Measurements from ENCODE around the gene NEURL1.
A peak's percentile ranks its signal among the peaks of the same experiment; 100 is the strongest.
"Not testable (repeated sequence)": the region's sequence is repeated elsewhere in the genome, so short reads cannot be mapped to it uniquely, and the experiment has no call there.

Gene NEURL1

GRCh38 chr10:103629581-103629980 lies 136.1 kb downstream of the NEURL1 start:
- Histone ChIP-seq H3K27me3 (ENCODE audit: control insufficient read depth in 1 of 2, insufficient read depth in 2 of 2, low read length in 2 of 2) (no peaks in the 10 kb centered on the region), H3K9me3 (ENCODE audit: low read length) (no peaks in the 10 kb centered on the region), H3K36me3 (ENCODE audit: insufficient read depth, low read length) (peaks cover 54% of the 10 kb centered on the region), H3K27ac (ENCODE audit: low read depth, low read length) (no peak overlapping the region), H3K9ac (ENCODE audit: low read length) (no peak overlapping the region), H3K4me1 (ENCODE audit: insufficient read depth, low read length) (peaks cover 11% of the 10 kb centered on the region), H3K4me3 (ENCODE audit: low read depth in 1 of 2, low read length in 2 of 2) (no peak overlapping the region)

GRCh38 chr10:103630156-103630555 lies 136.7 kb downstream of the NEURL1 start:
- Histone ChIP-seq H3K9ac (ENCODE audit: low read length) (no peak overlapping the region), H3K36me3 (ENCODE audit: insufficient read depth, low read length) (peaks cover 50% of the 10 kb centered on the region), H3K4me3 (ENCODE audit: low read depth in 1 of 2, low read length in 2 of 2) (no peak overlapping the region), H3K9me3 (ENCODE audit: low read length) (no peaks in the 10 kb centered on the region), H3K27ac (ENCODE audit: low read depth, low read length) (no peak overlapping the region), H3K27me3 (ENCODE audit: control insufficient read depth in 1 of 2, insufficient read depth in 2 of 2, low read length in 2 of 2) (no peaks in the 10 kb centered on the region), H3K4me1 (ENCODE audit: insufficient read depth, low read length) (peaks cover 13% of the 10 kb centered on the region)

GRCh38 chr10:103632247-103632642 lies 138.7 kb downstream of the NEURL1 start:
- no peak overlapping the region for H3K27ac ChIP-seq (ENCODE audit: low read depth, low read length)
- H3K9ac ChIP-seq (ENCODE audit: low read length), result no peak overlapping the region
- H3K9me3 ChIP-seq (ENCODE audit: low read length), result no peaks in the 10 kb centered on the region
- no peaks in the 10 kb centered on the region for H3K27me3 ChIP-seq (ENCODE audit: control insufficient read depth in 1 of 2, insufficient read depth in 2 of 2, low read length in 2 of 2)
- H3K36me3 ChIP-seq (ENCODE audit: insufficient read depth, low read length), result peaks cover 31% of the 10 kb centered on the region
- H3K4me3 ChIP-seq (ENCODE audit: low read depth in 1 of 2, low read length in 2 of 2), result no peak overlapping the region
- peaks cover 32% of the 10 kb centered on the region for H3K4me1 ChIP-seq (ENCODE audit: insufficient read depth, low read length)

DNA sequence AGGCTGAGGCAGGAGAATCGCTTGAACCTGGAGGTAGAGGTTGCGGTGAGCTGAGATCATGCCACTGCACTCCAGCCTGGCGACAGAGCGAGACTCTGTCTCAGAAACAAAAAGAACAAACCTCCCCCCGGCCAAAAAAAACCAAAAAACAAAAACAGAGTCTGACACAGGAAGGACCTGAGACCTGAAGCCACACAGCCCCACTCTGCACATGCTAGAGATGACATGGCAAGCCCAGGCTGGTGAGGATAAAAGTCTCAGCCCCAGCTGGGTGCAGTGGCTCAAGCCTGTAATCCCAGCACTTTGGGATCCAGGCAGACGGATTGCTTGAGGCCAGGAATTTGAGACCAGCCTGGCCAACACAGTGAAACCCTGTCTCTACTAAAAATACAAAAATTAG lies 139.4 kb downstream of the NEURL1 start:
- not testable (repeated sequence) for H3K27me3 ChIP-seq (ENCODE audit: control insufficient read depth in 1 of 2, insufficient read depth in 2 of 2, low read length in 2 of 2); H3K4me3 ChIP-seq (ENCODE audit: low read depth in 1 of 2, low read length in 2 of 2); H3K27ac ChIP-seq (ENCODE audit: low read depth, low read length); H3K9me3 ChIP-seq (ENCODE audit: low read length); H3K9ac ChIP-seq (ENCODE audit: low read length)
- Histone ChIP-seq H3K36me3 (ENCODE audit: insufficient read depth, low read length) (peaks cover 26% of the 10 kb centered on the region), H3K4me1 (ENCODE audit: insufficient read depth, low read length) (peaks cover 38% of the 10 kb centered on the region)

DNA sequence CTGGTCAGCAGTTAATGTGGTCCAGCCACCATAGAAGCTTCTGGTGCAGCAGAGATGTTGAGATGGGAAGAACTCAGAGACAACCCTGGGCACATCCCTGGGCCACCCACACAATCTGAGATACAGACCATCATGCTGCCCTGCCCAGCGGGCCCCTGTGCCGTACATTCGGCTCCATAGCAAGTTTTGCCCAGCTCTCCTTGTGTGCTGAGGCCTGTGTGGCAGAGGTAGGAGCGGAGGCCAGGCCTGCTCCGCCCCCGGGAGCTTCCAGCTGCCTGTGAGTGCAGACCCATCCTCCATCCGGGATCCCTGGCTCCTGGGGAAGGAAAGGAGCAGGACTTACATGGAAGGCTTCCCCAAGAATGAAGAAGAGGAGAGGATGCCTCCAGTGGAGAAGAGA lies 140.3 kb downstream of the NEURL1 start:
- Histone ChIP-seq H3K4me3 (ENCODE audit: low read depth in 1 of 2, low read length in 2 of 2) (no peak overlapping the region), H3K4me1 (ENCODE audit: insufficient read depth, low read length) (peaks cover 48% of the 10 kb centered on the region), H3K27me3 (ENCODE audit: control insufficient read depth in 1 of 2, insufficient read depth in 2 of 2, low read length in 2 of 2) (no peaks in the 10 kb centered on the region), H3K9ac (ENCODE audit: low read length) (no peak overlapping the region), H3K36me3 (ENCODE audit: insufficient read depth, low read length) (peaks cover 17% of the 10 kb centered on the region), H3K9me3 (ENCODE audit: low read length) (no peaks in the 10 kb centered on the region), H3K27ac (ENCODE audit: low read depth, low read length) (no peak overlapping the region)

- Histone ChIP-seq H3K4me3 (ENCODE audit: low read depth in 1 of 2, low read length in 2 of 2) (no peak overlapping the region), H3K9ac (ENCODE audit: low read length) (no peak overlapping the region), H3K4me1 (ENCODE audit: insufficient read depth, low read length) (peaks cover 43% of the 10 kb centered on the region), H3K9me3 (ENCODE audit: low read length) (no peaks in the 10 kb centered on the region), H3K27me3 (ENCODE audit: control insufficient read depth in 1 of 2, insufficient read depth in 2 of 2, low read length in 2 of 2) (no peaks in the 10 kb centered on the region), H3K36me3 (ENCODE audit: insufficient read depth, low read length) (peaks cover 14% of the 10 kb centered on the region), H3K27ac (ENCODE audit: low read depth, low read length) (no peak overlapping the region)
Observed at GRCh38 chr10:103635580-103635979, 142.1 kb downstream of the NEURL1 start.

DNA sequence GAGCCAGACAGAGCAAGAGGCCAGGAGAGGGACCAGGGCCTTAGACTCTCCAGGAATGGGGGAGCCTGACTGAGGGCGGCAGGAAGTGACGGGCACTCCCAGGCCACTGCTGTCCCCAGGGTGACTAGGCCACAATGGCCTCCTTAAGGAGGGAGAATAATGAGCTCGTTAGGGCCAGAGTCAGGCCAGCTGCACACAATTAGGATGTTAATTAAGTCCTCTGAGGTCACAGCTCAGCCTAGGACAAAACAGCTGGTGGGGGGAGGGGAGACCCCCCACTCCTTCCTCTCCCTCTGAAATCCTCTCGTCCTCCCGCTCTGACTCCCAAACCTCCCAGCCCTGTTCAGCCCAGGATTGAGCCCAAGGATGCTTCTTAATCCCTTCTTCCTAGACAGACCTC lies 143.0 kb downstream of the NEURL1 start:
- no peak overlapping the region for H3K4me3 ChIP-seq (ENCODE audit: low read depth in 1 of 2, low read length in 2 of 2)
- no peak overlapping the region for H3K27ac ChIP-seq (ENCODE audit: low read depth, low read length)
- H3K9me3 ChIP-seq (ENCODE audit: low read length), result no peaks in the 10 kb centered on the region
- H3K4me1 ChIP-seq (ENCODE audit: insufficient read depth, low read length), result peaks cover 52% of the 10 kb centered on the region
- H3K9ac ChIP-seq (ENCODE audit: low read length), result no peak overlapping the region
- no peaks in the 10 kb centered on the region for H3K27me3 ChIP-seq (ENCODE audit: control insufficient read depth in 1 of 2, insufficient read depth in 2 of 2, low read length in 2 of 2)
- peaks cover 18% of the 10 kb centered on the region for H3K36me3 ChIP-seq (ENCODE audit: insufficient read depth, low read length)

DNA sequence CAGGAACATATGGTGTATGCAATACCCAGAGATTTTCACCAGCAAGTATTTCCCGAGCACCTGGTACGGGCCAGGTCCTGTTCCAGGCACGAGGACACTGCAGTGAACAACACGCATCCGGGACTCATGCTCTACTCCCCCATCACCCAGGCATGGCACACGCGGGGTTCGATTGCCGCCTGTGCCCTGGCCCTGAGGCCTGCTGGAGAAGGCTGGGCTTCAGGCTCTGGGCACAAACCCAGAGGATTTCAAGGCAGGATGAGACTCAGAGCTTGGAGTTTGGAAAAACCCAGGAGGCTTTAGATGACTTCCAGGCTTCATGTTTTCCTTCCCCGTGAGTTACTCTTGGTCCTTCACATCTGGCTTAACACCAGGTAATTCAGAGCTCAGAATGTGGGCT lies 143.5 kb downstream of the NEURL1 start:
- no peaks in the 10 kb centered on the region for H3K9me3 ChIP-seq (ENCODE audit: low read length)
- H3K36me3 ChIP-seq (ENCODE audit: insufficient read depth, low read length), result peaks cover 15% of the 10 kb centered on the region
- no peaks in the 10 kb centered on the region for H3K27me3 ChIP-seq (ENCODE audit: control insufficient read depth in 1 of 2, insufficient read depth in 2 of 2, low read length in 2 of 2)
- H3K4me1 ChIP-seq (ENCODE audit: insufficient read depth, low read length), result peaks cover 53% of the 10 kb centered on the region
- H3K9ac ChIP-seq (ENCODE audit: low read length), result no peak overlapping the region
- no peak overlapping the region for H3K4me3 ChIP-seq (ENCODE audit: low read depth in 1 of 2, low read length in 2 of 2)
- H3K27ac ChIP-seq (ENCODE audit: low read depth, low read length), result peak overlapping the region; percentile 79

- no peak overlapping the region for H3K4me3 ChIP-seq (ENCODE audit: low read depth in 1 of 2, low read length in 2 of 2)
- peaks cover 20% of the 10 kb centered on the region for H3K36me3 ChIP-seq (ENCODE audit: insufficient read depth, low read length)
- no peaks in the 10 kb centered on the region for H3K27me3 ChIP-seq (ENCODE audit: control insufficient read depth in 1 of 2, insufficient read depth in 2 of 2, low read length in 2 of 2)
- H3K9ac ChIP-seq (ENCODE audit: low read length), result peak overlapping the region; percentile 30
- H3K9me3 ChIP-seq (ENCODE audit: low read length), result no peaks in the 10 kb centered on the region
- H3K4me1 ChIP-seq (ENCODE audit: insufficient read depth, low read length), result peaks cover 53% of the 10 kb centered on the region
- peak overlapping the region; percentile 79 for H3K27ac ChIP-seq (ENCODE audit: low read depth, low read length)
Observed at GRCh38 chr10:103637927-103638557, 144.5 kb downstream of the NEURL1 start.

GRCh38 chr10:103638948-103639347 lies 145.4 kb downstream of the NEURL1 start:
- Histone ChIP-seq H3K36me3 (ENCODE audit: insufficient read depth, low read length) (peaks cover 27% of the 10 kb centered on the region), H3K9me3 (ENCODE audit: low read length) (no peaks in the 10 kb centered on the region), H3K27me3 (ENCODE audit: control insufficient read depth in 1 of 2, insufficient read depth in 2 of 2, low read length in 2 of 2) (no peaks in the 10 kb centered on the region), H3K4me3 (ENCODE audit: low read depth in 1 of 2, low read length in 2 of 2) (no peak overlapping the region), H3K27ac (ENCODE audit: low read depth, low read length) (peak overlapping the region; percentile 79), H3K4me1 (ENCODE audit: insufficient read depth, low read length) (peaks cover 53% of the 10 kb centered on the region), H3K9ac (ENCODE audit: low read length) (peak overlapping the region; percentile 30)

GRCh38 chr10:103640436-103641181 lies 147.1 kb downstream of the NEURL1 start:
- H3K9ac ChIP-seq (ENCODE audit: low read length), result no peak overlapping the region
- H3K4me1 ChIP-seq (ENCODE audit: insufficient read depth, low read length), result peaks cover 59% of the 10 kb centered on the region
- no peak overlapping the region for H3K4me3 ChIP-seq (ENCODE audit: low read depth in 1 of 2, low read length in 2 of 2)
- H3K27me3 ChIP-seq (ENCODE audit: control insufficient read depth in 1 of 2, insufficient read depth in 2 of 2, low read length in 2 of 2), result no peaks in the 10 kb centered on the region
- no peaks in the 10 kb centered on the region for H3K9me3 ChIP-seq (ENCODE audit: low read length)
- H3K27ac ChIP-seq (ENCODE audit: low read depth, low read length), result no peak overlapping the region
- peaks cover 23% of the 10 kb centered on the region for H3K36me3 ChIP-seq (ENCODE audit: insufficient read depth, low read length)

DNA sequence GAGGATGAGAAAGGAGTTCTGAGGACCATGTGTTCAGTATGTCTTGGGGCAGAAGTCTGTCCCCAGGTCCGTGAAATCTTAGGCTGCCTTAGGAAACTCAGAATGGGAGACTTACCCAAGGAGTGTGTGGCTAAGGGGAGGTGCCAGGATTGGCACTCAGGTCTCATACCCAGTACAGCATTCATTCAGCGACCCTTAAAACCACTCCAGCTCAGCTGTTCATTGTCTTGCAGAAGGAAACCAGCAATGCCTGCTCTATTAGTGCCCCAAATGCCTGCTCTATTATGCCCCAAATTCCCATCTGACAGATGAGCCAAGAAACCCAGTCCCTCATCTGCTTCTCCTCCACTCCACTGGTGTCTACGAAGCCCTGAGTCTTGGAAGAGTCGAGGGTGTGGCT lies 147.8 kb downstream of the NEURL1 start:
- H3K27me3 ChIP-seq (ENCODE audit: control insufficient read depth in 1 of 2, insufficient read depth in 2 of 2, low read length in 2 of 2), result no peaks in the 10 kb centered on the region
- H3K4me3 ChIP-seq (ENCODE audit: low read depth in 1 of 2, low read length in 2 of 2), result no peak overlapping the region
- no peak overlapping the region for H3K27ac ChIP-seq (ENCODE audit: low read depth, low read length)
- no peak overlapping the region for H3K9ac ChIP-seq (ENCODE audit: low read length)
- no peaks in the 10 kb centered on the region for H3K9me3 ChIP-seq (ENCODE audit: low read length)
- peaks cover 23% of the 10 kb centered on the region for H3K36me3 ChIP-seq (ENCODE audit: insufficient read depth, low read length)
- peaks cover 61% of the 10 kb centered on the region for H3K4me1 ChIP-seq (ENCODE audit: insufficient read depth, low read length)

Measured in muscle layer of colon (tissue), 2 donors.